ENCODE results near the gene TFF1. TPM values are rescaled to one million over a fixed set of nuclear protein-coding genes. Genes with fewer than 3 reads are reported as not detected.

Gene TFF1
- total and polyA plus RNA-seq, 2 of the 4 experiments (the other 2 are of a cell fraction) = not detected

- H4K5ac ChIP-seq (ENCODE audit: low read depth, low read length) = no peak overlapping the region
- H3K36me3 ChIP-seq (ENCODE audit: control insufficient read depth, insufficient read depth, low read length) = no peaks in the 10 kb centered on the region
- no peak overlapping the region for H2AK9ac ChIP-seq (replicated peaks; ENCODE audit: low read depth, low read length, poor library complexity)
- H4K91ac ChIP-seq (ENCODE audit: insufficient read depth, low read depth, low read length) = no peak overlapping the region
- no peak overlapping the region for H2BK120ac ChIP-seq (ENCODE audit: low read depth, low read length)
- dilution Hi-C loops (cut with HindIII; ENCODE audit: low sequenced_read_pairs, unreplicated experiment) (no loop called here), intact Hi-C loops (cut with micrococcal nuclease) (no loop called here), in situ Hi-C loops (cut with MboI; ENCODE audit: low sequenced_read_pairs) (no loop called here)
- no peak for TF ChIP-seq ELK1 (IDR thresholded peaks at IDR 0.05; ENCODE audit: borderline replicate concordance, low read depth, low read length)
- no peak for TF ChIP-seq USF2 (IDR thresholded peaks at IDR 0.05; ENCODE audit: low read depth, low read length)
- no peak for TF ChIP-seq RCOR1 (IDR thresholded peaks at IDR 0.05; ENCODE audit: insufficient replicate concordance, low read length)
- no peak for TF ChIP-seq RFX5 (IDR thresholded peaks at IDR 0.05; ENCODE audit: low read depth, low read length)
- no peak for TF ChIP-seq MAZ (IDR thresholded peaks at IDR 0.05; ENCODE audit: borderline replicate concordance, low read depth, low read length)
- TF ChIP-seq SMC3 (IDR thresholded peaks at IDR 0.05; ENCODE audit: low read depth, low read length) = no peak
- no peak for TF ChIP-seq CTCF (conservative IDR thresholded peaks at IDR 0.05; ENCODE audit: low read depth, low read length)
- TF ChIP-seq CHD1 (IDR thresholded peaks at IDR 0.05; ENCODE audit: low read depth, low read length) = no peak
- no peak for TF ChIP-seq POLR2A (IDR thresholded peaks at IDR 0.05; ENCODE audit: low read depth, low read length)
- TF ChIP-seq FOS (IDR thresholded peaks at IDR 0.05; ENCODE audit: low read depth, low read length) = no peak
- no peak for TF ChIP-seq RAD21 (IDR thresholded peaks at IDR 0.05; ENCODE audit: low read length)
- no peak for TF ChIP-seq MXI1 (IDR thresholded peaks at IDR 0.05; ENCODE audit: borderline replicate concordance, low read depth, low read length)
- no peak for TF ChIP-seq BHLHE40 (IDR thresholded peaks at IDR 0.05; ENCODE audit: low read depth, low read length)
- no peak for TF ChIP-seq CEBPB (IDR thresholded peaks at IDR 0.05; ENCODE audit: low read depth, low read length)
- no peak overlapping the region for H3K27ac ChIP-seq (ENCODE audit: insufficient read depth, low read length)
- H4K20me1 ChIP-seq (ENCODE audit: insufficient read depth, low read length) = no peaks in the 10 kb centered on the region
- CTCF ChIA-PET = no interaction called here
- no peak overlapping the region for H2BK15ac ChIP-seq (ENCODE audit: low read depth, low read length)
- DNase-seq = no peak
- 75% methylated on average over 6 of the region's 16 CpGs; no CpG with 5 or more reads in 1 of the 2 experiments for WGBS, 2 experiments (ENCODE audit: extremely low coverage in 2 of 2, insufficient read length in 1 of 2)
- no peaks in the 10 kb centered on the region for H3K79me1 ChIP-seq (ENCODE audit: low read depth in 1 of 2, low read length in 2 of 2)
- H2BK5ac ChIP-seq (ENCODE audit: low read depth, low read length, poor library complexity, severe bottlenecking) = no peak overlapping the region
- H2AK5ac ChIP-seq (ENCODE audit: low read depth, low read length) = no peak overlapping the region
- H3K9ac ChIP-seq (ENCODE audit: low read depth, low read length) = no peak overlapping the region
- H3K27me3 ChIP-seq (ENCODE audit: control insufficient read depth, insufficient read depth, low read length) = peaks cover 13% of the 10 kb centered on the region; the same call in 1 of the 2 replicates
- no peak overlapping the region for H3K14ac ChIP-seq (replicated peaks; ENCODE audit: low read depth, low read length)
- no peaks in the 10 kb centered on the region for H3K9me1 ChIP-seq (ENCODE audit: insufficient read depth, low read length)
- no peak overlapping the region for H4K8ac ChIP-seq (ENCODE audit: low read depth in 2 of 2, low read length in 2 of 2)
- no peak overlapping the region for H2BK20ac ChIP-seq (ENCODE audit: low read depth, low read length)
- no peak overlapping the region for H2AFZ ChIP-seq (replicated peaks; ENCODE audit: low read length, poor library complexity)
- no TSS peak for BruUV-seq (replicated peaks)
- H3K56ac ChIP-seq (ENCODE audit: extremely low read depth, insufficient read depth, low read length) = no peak overlapping the region
- no peak overlapping the region for H3K4me2 ChIP-seq (ENCODE audit: low read depth, low read length)
- H3K23ac ChIP-seq (ENCODE audit: low read depth, low read length) = no peak overlapping the region
- H3K4ac ChIP-seq (ENCODE audit: low read depth, low read length) = no peak overlapping the region
- no peak for ATAC-seq (ENCODE audit: low read depth)
- H3K9me3 ChIP-seq (ENCODE audit: control insufficient read depth, insufficient read depth, low read length) = no peaks in the 10 kb centered on the region
- H3K18ac ChIP-seq (ENCODE audit: low read depth, low read length) = no peak overlapping the region
- POLR2A ChIA-PET (ENCODE audit: unreplicated experiment) = no interaction called here
- no peaks in the 10 kb centered on the region for H3K4me1 ChIP-seq (ENCODE audit: control insufficient read depth, insufficient read depth, low read length)
- H3K4me3 ChIP-seq (ENCODE audit: insufficient read depth, low read depth, low read length) = no peak overlapping the region
These were observed 3.5 kb upstream of the TFF1 start for GRCh38 chr21:42369821-42370220.
